ENCODE data around the gene MACROD1. TPM values are rescaled to one million over a fixed set of nuclear protein-coding genes. Genes with fewer than 3 reads are reported as not detected.

The MACROD1 gene
- total RNA-seq, 1 experiment from 2014 or later, result 2.9 TPM

DNA sequence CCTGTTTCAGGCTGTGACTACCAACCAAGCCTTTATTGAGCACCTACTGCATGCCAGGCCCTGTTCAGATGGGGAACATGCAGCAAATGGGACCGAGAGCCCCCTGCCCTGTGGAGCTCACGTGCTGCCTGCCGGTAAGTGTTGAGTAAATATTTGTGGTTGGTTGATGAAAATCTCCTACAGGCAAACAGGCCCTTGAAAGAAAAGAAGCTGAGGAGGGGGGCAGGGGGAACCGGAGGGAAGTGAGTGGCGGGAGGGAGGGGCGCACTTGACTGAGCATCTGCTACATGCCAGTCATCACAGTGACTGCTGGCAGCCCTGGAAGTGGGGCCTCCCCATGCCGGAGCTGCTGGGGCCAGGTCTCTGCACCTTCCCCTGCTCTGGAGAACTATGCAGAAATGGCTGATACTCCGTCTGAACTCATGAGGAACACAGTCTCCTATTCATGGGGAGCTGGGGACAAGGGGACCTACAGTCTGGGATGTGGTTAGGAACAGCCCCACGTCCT, 34.2 kb downstream of the MACROD1 start:
- no peak for DNase-seq (ENCODE audit: low spot score)

- no peak for DNase-seq (ENCODE audit: low spot score)
These were observed 35.3 kb downstream of the MACROD1 start for GRCh38 chr11:64130618-64131017.

GRCh38 chr11:64129403-64129802, 36.5 kb downstream of the MACROD1 start:
- DNase-seq (ENCODE audit: low spot score), result no peak

DNA sequence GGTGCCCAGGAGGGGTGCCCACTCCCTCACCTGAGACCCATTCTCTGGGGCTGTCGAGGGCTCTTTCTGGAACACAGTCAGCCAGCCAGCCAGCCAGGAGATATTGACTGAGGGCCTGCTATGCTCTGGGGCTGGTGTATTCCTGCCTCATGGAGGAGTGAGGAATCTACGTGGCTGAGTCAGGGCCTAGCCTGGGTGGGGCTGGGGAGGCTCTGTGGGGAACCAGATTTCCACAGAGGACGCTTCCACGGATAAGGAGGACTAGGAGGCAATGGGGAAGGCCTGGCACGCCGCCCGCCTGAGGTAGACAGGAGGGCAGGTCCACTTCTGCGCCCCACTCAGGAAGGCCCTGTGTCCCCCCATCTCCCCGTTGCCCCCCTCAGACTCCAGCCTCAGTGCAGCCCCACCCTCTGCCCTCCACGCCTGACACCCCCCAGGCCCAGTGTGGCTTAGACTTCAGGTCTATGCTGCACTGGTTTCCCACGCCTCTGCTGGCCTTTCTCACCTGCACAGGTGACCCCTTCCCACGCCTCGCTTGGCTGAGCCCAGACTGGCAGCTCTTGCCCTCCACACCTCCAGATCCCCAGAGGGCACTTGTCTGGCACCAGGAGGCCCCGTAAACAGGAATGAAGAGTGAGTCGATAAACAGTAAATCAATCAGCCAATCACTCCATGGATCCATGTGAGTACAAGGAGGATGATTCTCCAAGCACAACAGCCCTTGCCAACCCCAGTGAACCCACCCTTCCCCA, 37.5 kb downstream of the MACROD1 start:
- DNase-seq (ENCODE audit: low spot score), result no peak

GRCh38 chr11:64127267-64128072, 38.4 kb downstream of the MACROD1 start:
- DNase-seq (ENCODE audit: low spot score), result no peak

DNA sequence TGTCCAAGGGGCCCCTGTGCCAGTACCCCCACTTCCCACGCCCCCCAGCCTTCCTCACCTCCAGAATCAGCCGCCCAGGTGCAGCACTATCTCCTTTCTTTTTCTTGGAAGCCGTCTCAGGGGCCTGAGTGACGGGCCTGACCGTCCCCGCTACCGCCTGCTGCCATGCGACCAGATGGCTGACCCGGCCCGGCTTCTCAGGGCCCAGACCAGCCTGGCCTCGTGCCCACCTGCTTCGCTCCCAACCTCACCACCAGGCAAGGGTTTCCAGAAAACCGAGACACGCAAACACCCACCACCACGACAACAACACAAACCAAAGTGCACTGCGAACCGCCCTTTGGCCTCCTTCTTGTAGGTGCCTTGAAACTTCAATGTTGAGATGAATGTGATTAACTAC, 39.1 kb downstream of the MACROD1 start:
- no peak for DNase-seq (ENCODE audit: low spot score)

DNA sequence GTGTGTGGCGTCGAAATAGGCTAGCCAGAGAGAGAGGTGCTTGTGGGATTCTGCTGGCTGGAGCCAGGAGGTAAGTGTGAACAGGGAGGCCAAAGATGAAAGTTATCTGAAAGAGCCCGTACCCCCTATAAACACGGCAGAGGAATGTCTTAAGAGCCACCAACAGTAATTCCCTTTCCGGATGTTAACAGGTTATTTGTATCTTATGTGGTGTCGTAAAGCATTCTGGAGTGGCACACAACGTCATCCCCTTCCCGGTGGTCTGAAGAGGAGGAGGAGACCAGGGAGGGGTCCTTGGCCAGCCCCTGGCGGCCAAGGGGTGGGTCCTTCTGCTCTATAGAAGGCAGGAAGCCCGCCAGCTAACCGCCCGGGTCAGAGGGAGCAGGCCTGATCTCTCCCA, 39.5 kb downstream of the MACROD1 start:
- DNase-seq (ENCODE audit: low spot score), result no peak

GRCh38 chr11:64125676-64126075, 40.2 kb downstream of the MACROD1 start:
- DNase-seq (ENCODE audit: low spot score), result no peak

GRCh38 chr11:64124147-64124546, 41.8 kb downstream of the MACROD1 start:
- DNase-seq (ENCODE audit: low spot score), result peak; percentile 36

DNA sequence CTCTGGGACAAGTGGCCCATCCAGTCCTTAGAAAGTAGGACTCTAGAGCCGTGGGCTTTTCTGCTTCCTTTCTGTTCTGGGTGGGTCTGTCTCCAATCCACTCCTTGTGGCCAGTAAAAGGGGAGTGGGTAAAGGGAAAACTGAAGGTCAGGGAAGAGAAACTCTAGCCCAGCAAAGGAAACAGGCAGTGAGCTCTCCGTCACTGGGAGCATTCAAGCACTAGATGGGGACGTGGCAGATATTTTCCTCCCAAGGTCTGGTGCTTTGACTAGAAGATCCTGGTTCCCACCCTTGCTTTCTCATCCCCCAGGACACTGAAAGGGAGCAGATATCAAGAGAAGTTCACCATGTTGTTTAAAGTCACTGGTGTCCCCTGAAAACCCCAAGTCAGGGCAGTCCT, 42.2 kb downstream of the MACROD1 start:
- DNase-seq (ENCODE audit: low spot score), result no peak

DNA sequence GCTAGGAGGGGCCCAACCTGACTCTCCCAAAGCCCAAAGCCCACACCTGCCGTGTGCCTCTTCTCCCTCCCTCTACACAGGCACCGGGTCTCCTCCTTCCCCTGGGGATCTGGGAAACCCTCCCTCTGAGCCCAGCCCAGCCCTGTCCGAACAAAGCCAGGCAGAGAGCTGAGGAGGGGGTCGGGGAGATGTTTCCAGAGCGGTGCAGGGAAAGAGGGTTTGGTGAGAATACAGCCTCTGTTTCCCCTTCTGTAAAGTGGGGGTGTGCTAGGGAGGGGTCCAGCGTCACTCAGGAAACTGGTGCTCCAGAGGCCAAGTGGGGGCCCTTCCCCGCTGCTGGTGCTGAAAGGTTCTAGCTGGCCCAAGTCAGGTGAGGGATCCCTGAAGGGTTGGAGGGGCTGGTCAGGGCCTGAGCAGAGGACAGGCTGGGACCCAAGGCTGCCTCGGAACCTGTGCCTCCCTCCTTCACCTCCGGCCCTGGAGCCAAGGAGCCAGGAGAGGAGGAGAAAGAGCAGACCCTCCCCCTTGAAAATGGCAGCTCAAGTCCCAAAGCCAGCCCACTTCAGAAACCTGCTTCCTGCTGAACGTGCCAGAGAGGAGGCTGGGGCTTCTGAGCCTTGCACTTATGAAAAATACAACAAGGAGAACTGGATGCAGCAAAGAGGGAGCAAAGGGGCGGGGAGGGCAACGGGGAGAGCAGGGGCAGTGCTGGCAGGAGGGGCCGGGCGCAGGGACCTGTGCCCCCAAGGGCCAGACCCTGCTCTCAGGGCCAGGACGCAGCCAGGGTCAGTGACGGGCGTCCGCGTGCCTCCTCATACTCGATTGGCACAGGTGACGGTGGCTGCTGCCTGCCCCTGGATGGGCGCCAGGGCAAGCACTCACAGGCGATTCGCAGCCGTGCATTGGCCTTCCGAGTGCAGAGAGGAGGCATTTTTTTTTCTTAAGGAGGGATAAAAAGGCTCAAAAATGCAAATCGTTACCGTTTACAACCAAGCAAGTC, 43.2 kb downstream of the MACROD1 start:
- no peak for DNase-seq (ENCODE audit: low spot score)

DNA sequence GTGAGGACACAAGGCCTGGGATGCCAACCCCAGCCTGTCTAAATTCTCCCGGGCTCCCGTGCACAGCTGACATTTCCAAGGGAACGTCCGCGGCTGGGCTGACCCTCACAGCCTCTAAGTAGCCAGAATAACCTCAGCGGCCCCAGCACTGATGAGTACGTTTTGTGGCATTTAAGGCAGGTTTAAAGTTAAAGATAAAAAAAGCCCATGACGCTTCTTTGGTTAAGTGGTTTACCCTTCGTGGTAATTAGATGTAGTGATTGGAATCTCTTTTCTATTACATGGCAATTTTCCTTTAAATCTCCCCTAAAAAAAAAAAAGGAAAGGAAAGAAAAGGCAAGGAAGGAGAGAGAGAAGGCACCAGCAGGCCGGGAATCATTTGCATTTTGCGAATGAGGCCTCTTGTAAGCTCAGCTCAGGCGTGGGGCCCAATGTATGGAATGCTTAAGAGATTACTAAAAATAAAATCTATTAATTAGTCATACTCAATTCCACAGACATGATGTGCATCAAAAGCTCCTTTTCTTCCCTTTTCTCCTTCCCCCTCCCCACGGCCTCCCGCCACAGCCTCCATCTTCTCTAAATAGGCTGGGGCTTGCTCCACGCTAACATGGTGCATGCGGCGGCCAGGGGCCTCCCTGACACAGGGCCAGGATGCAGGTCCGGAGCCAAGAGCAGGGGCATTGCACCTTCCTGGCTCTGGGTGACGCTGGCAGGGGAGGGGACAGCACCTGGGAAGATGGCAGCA, 44.1 kb downstream of the MACROD1 start:
- DNase-seq (ENCODE audit: low spot score), result peak; percentile 77

GRCh38 chr11:64120951-64121569, 44.9 kb downstream of the MACROD1 start:
- peak; percentile 62 for DNase-seq (ENCODE audit: low spot score)

DNA sequence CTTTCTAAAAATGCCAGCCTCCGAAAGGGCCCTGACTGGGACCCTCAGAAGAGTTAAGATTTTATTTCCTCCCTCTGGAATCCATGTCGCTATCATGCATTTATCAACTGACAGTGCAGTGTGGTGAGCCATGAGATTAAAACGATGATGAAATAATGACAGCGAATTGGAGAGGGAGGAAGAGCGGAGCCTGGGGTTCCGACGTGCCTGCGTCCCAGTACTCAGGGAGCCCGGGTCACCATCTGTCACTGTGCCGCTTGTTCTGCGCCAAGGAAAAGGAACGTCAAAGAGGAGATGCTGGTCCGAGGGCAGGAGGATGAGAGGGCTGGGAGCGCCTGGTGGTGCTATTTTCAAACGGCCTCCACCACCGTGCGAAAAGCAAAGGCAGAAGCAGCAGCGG, 46.2 kb downstream of the MACROD1 start:
- DNase-seq (ENCODE audit: low spot score), result no peak

DNA sequence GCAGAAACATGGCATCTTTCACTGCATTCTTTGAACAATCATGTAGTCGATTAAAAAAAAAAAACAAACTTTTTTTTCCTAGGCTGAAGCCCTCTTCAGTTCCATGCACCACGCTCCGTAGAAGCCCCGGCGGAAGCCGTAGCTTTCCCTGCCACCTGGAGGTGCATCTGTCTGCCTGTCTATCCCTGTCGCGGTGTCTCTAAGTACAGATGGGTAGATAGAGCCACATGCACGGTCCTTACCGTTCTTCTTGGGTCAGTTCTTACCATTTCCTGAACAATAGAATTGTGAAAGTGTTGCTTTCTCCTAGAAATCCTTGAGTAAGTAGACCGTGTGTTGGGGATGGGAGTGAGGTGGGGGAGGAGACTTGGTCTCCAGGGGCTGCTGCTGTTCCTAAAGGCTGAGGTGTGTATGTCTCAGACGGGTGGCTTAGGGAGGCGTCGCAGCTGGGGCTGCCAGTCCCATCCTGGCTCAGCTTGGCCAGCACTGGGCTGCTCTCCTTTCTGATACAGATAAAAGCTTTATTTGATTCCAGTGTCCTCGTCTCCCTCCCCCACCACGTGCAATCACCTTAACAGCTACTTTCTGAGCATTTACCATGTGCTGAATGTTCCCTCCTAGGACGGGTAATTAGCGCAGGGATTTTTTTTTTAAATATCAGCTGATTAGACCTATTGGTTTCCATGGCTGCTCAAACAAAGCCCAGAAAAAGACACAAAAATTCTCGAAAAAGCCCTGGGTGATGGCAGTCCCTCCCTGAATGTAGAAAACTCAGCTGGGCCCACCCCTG, 46.8 kb downstream of the MACROD1 start:
- no peak for DNase-seq (ENCODE audit: low spot score)

DNA sequence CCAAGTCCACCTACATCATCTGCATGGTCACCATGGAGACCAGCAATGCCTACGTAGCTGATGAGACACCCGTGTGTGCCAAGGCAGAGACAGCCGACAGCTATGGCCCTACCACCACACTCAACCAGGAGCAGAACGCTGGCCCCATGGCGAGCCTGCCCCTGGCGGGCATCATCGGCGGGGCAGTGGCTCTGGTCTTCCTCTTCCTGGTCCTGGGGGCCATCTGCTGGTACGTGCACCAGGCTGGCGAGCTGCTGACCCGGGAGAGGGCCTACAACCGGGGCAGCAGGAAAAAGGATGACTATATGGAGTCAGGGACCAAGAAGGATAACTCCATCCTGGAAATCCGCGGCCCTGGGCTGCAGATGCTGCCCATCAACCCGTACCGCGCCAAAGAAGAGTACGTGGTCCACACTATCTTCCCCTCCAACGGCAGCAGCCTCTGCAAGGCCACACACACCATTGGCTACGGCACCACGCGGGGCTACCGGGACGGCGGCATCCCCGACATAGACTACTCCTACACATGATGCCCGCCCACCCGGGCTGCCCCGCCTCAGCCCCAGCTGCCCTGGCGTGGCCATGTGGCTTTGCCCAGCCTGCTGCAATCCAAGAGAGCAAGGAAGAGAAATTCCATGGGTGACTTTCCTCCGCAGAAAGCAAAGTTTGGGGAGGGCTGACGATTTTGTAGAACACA, 48.0 kb downstream of the MACROD1 start:
- DNase-seq (ENCODE audit: low spot score), result no peak

- no peak for DNase-seq (ENCODE audit: low spot score)
These were observed 50.1 kb downstream of the MACROD1 start for GRCh38 chr11:64115531-64116522.

GRCh38 chr11:64114231-64114630, 51.7 kb downstream of the MACROD1 start:
- no peak for DNase-seq (ENCODE audit: low spot score)
